Breast epithelium (tissue), 4 donors: Measurements from ENCODE around the gene ABO. TPM values are rescaled to one million over a fixed set of nuclear protein-coding genes. Genes with fewer than 3 reads are reported as not detected.

Experiments
- DNase-seq, 2 donors: peaks; one replicate each; pipeline ENCODE4 v3.0.0-alpha.2; 2019; ENCODE audit warnings: low spot score in 2 of 2
- H3K27ac ChIP-seq, 2 donors: fragments of 200-600 bp; sonication (generic) in 1 of 2; one replicate each; pipeline ENCODE4 v1.5.1; 2016 to 2019; ENCODE audit warnings: mild to moderate bottlenecking in 1 of 2
- H3K27me3 ChIP-seq, 2 donors: fragments of 200-600 bp; sonication (generic) in 1 of 2; one replicate each; pipeline versions ENCODE4 v1.5.1 to v1.6.0; 2017 to 2019; ENCODE audit warnings: control low read depth in 1 of 2, mild to moderate bottlenecking in 1 of 2
- H3K36me3 ChIP-seq: fragments of 200-600 bp; one replicate; pipeline ENCODE4 v1.5.1; 2019
- H3K4me1 ChIP-seq, 2 donors: fragments of 200-600 bp; sonication (generic); one replicate each; pipeline ENCODE4 v1.5.1; 2016 to 2019; ENCODE audit warnings: control low read depth in 1 of 2
- H3K4me3 ChIP-seq, 3 donors: fragments of 200-600 bp; sonication (generic); 1 replicate in 2 of 3; 2 replicates in 1 of 3; pipeline ENCODE4 v1.5.1; 2016 to 2019; ENCODE audit warnings: mild to moderate bottlenecking in 3 of 3, moderate library complexity in 2 of 3
- H3K9me3 ChIP-seq, 2 donors: fragments of 200-600 bp; sonication (generic) in 1 of 2; one replicate each; pipeline ENCODE4 v1.5.1; 2016 to 2019; ENCODE audit warnings: control low read depth in 1 of 2
- CTCF ChIP-seq, 3 donors: fragments of 450-650 bp; IDR thresholded peaks; one replicate each; pipeline ENCODE4 v1.5.1; 2016 to 2017; ENCODE audit warnings: antibody characterized with exemption in 3 of 3, mild to moderate bottlenecking in 3 of 3, moderate library complexity in 3 of 3
- POLR2A ChIP-seq: fragments of 450-650 bp; IDR thresholded peaks from one replicate; pipeline ENCODE4 v1.6.1; 2016; ENCODE audit warnings: antibody characterized with exemption, mild to moderate bottlenecking, moderate library complexity
- POLR2AphosphoS5 ChIP-seq, 3 donors: sonication (generic); formaldehyde crosslinking; IDR thresholded peaks; one replicate each; pipeline ENCODE4 v1.6.1; 2017; ENCODE audit warnings: antibody characterized with exemption in 3 of 3
- intact Hi-C: fragments of 100-400 bp; cut with DNase I; formaldehyde crosslinking; loops from one replicate; pipeline ENCODE4 v1.15.1; 2023; ENCODE audit warnings: low total_unique reads
- total RNA-seq, 3 donors: library from RNA; depleted of rRNA; stranded (reverse); fragments of >200 nt; gene quantifications; one replicate each; pipeline ENCODE4 v1.1.0, GENCODE V29; 2016

Gene ABO
- total RNA-seq, 3 donors from 2014 or later = 1.1 to 3.9 (median 2.8) TPM

- DNase-seq = no peak
- H3K36me3 ChIP-seq = no peaks in the 10 kb centered on the region
- H3K9me3 ChIP-seq = no peaks in the 10 kb centered on the region
- intact Hi-C loops = no loop called here
- H3K4me3 ChIP-seq = no peak overlapping the region
- no peak overlapping the region for H3K27ac ChIP-seq
- peaks cover 0 to 15% of the 10 kb centered on the region in 2 donors for H3K27me3 ChIP-seq
- H3K4me1 ChIP-seq = no peaks in the 10 kb centered on the region
- TF ChIP-seq POLR2A (no peak), CTCF (IDR thresholded peaks at IDR 0.05) (no peak), POLR2AphosphoS5 (IDR thresholded peaks at IDR 0.05) (no peak)
Measured at GRCh38 chr9:133306242-133307204, 31.5 kb upstream of the ABO start.

DNA sequence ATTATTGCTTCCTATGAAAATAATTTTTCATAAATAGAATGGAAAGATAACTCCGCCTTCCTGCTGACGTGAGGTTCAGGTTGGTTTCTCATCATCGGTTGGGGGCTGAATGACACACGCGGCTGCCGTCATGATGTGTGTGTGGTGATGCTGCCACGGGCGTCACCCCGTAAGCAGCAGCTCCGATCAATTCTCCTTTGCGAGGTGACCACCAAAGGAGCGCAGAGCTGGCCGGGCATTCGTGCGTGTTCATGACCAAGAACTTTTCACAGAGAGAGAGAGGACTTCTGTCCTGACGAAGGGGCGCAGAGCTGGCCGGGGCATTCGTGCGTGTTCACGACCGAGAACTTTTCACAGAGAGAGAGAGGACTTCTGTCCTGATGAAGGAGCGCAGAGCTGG lies 30.7 kb upstream of the ABO start:
- no peaks in the 10 kb centered on the region for H3K4me1 ChIP-seq
- no peak for DNase-seq
- no peaks in the 10 kb centered on the region for H3K9me3 ChIP-seq
- intact Hi-C loops = no loop called here
- no peak overlapping the region for H3K4me3 ChIP-seq
- H3K27me3 ChIP-seq = peaks cover 0 to 15% of the 10 kb centered on the region in 2 donors
- no peak overlapping the region for H3K27ac ChIP-seq
- no peaks in the 10 kb centered on the region for H3K36me3 ChIP-seq
- TF ChIP-seq CTCF (IDR thresholded peaks at IDR 0.05) = no peak
- no peak for TF ChIP-seq POLR2AphosphoS5 (IDR thresholded peaks at IDR 0.05)
- TF ChIP-seq POLR2A = no peak

DNA sequence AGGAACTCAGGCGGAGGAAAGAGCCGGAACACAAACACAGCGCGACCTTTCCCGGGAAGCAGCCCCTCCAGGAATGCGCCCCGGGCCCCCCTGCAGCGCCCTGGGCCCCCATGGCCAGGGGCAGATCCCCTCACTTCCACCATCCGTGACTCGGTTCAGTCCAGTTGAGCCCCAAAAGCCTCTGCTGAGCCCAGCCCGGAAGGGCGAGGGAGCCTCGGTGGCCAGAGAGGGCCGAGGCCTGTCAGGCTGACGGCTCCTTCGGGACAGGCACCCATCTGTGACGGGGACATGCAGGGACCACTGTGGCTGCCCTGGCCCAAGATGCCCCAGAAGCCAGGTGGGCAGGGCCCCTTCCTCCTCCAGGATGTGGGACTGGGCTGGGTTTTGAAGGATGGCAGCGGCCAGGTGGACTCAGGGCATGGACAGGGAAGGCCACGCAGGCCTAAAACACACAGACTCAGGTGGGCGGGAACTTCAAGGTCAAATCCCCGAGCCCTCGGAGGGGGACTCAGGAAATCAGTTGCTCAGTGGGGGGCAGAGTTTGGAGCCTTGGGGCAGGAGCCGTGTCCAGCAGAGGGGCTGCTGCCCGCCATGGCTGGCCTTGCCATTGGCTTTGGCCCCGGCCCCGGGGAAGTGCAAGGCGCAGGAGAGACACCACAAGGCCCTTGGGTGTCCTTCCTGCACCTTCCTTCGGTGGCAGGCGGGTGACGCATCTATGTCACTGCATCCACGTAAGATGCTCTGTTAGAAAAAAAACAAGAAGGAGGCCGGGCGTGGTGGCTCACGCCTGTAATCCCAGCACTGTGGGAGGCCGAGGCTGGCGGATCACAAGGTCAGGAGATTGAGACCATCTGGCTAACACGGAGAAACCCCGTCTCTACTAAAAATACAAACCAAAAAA lies 29.7 kb upstream of the ABO start:
- Histone ChIP-seq H3K4me3 (no peak overlapping the region), H3K36me3 (no peaks in the 10 kb centered on the region), H3K27me3 (peaks cover 0 to 18% of the 10 kb centered on the region in 2 donors), H3K27ac (no peak overlapping the region), H3K4me1 (no peaks in the 10 kb centered on the region), H3K9me3 (no peaks in the 10 kb centered on the region)
- intact Hi-C loops = no loop called here
- TF ChIP-seq POLR2A (no peak), CTCF (IDR thresholded peaks at IDR 0.05) (no peak), POLR2AphosphoS5 (IDR thresholded peaks at IDR 0.05) (no peak)
- peak in 1 of 2 donors; percentile 5 for DNase-seq

DNA sequence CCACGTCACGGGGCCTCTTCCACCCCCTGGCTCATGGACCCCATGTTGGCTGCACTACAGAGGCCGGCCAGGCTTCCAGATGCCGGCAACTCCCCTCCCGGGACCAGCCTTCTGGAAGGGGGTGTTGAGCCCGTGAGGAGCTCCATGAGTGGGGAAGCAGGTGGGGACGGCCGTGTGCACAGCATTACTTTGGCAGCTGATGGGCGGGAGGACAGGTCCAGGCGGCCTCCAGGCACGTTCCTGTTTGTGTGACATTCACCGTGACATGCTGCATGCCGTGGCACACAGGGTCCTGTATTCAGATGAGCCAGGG lies 29.1 kb upstream of the ABO start:
- Histone ChIP-seq H3K4me3 (no peak overlapping the region), H3K9me3 (no peaks in the 10 kb centered on the region), H3K4me1 (no peaks in the 10 kb centered on the region), H3K27me3 (peaks cover 0 to 21% of the 10 kb centered on the region in 2 donors), H3K36me3 (no peaks in the 10 kb centered on the region), H3K27ac (no peak overlapping the region)
- TF ChIP-seq POLR2AphosphoS5 (IDR thresholded peaks at IDR 0.05) = no peak
- TF ChIP-seq CTCF (IDR thresholded peaks at IDR 0.05) = no peak
- TF ChIP-seq POLR2A = no peak
- peak in 1 of 2 donors; percentile 3 for DNase-seq
- intact Hi-C loops = no loop called here
